Sigmoid colon (tissue), 7 donors: ENCODE measurements around the gene ARHGAP22. TPM values are rescaled to one million over a fixed set of nuclear protein-coding genes. Genes with fewer than 3 reads are reported as not detected.
"Not testable (repeated sequence)": the region's sequence is repeated elsewhere in the genome, so short reads cannot be mapped to it uniquely, and the experiment has no call there.

ENCODE experiments used
- DNase-seq: peaks from one replicate; pipeline ENCODE4 v3.0.0-alpha.2; 2019
- H3K27ac ChIP-seq, 4 donors: fragments of 200-600 bp; sonication (generic); one replicate each; pipeline ENCODE4 v1.5.1; 2016 to 2019; ENCODE audit warnings: mild to moderate bottlenecking in 1 of 4
- H3K27me3 ChIP-seq, 3 donors: fragments of 200-600 bp; sonication (generic); one replicate each; pipeline ENCODE4 v1.5.1; 2019; ENCODE audit warnings: mild to moderate bottlenecking in 1 of 3
- H3K36me3 ChIP-seq, 4 donors: fragments of 200-600 bp; sonication (generic); one replicate each; pipeline ENCODE4 v1.5.1; 2016 to 2019
- H3K4me1 ChIP-seq, 4 donors: fragments of 200-600 bp; sonication (generic); one replicate each; pipeline ENCODE4 v1.5.1; 2017 to 2019
- H3K4me3 ChIP-seq, 4 donors: fragments of 200-600 bp; sonication (generic); one replicate each; pipeline ENCODE4 v1.5.1; 2017 to 2019; ENCODE audit warnings: mild to moderate bottlenecking in 2 of 4, moderate library complexity in 1 of 4
- H3K9me3 ChIP-seq, 4 donors: fragments of 200-600 bp in 3 of 4; sonication (generic) in 3 of 4; one replicate each; pipeline versions ENCODE4 v1.5.1 to v1.6.1; 2013 to 2019
- CTCF ChIP-seq, 4 experiments: fragments of 450-650 bp in 3 of 4; fragments of 200-600 bp in 1 of 4; IDR thresholded peaks; one replicate each; pipeline ENCODE4 v1.5.1; 2016 to 2019; ENCODE audit warnings: antibody characterized with exemption in 4 of 4, mild to moderate bottlenecking in 3 of 4, moderate library complexity in 2 of 4
- EP300 ChIP-seq, 4 donors: sonication (generic); formaldehyde crosslinking; IDR thresholded peaks; one replicate each; pipeline ENCODE4 v1.6.1; 2017; ENCODE audit warnings: antibody characterized with exemption in 4 of 4
- POLR2A ChIP-seq, 2 donors: fragments of 450-650 bp; IDR thresholded peaks; one replicate each; pipeline ENCODE4 v1.6.1; 2016; ENCODE audit warnings: antibody characterized with exemption in 2 of 2, mild to moderate bottlenecking in 2 of 2, moderate library complexity in 2 of 2
- POLR2AphosphoS5 ChIP-seq, 4 donors: sonication (generic); formaldehyde crosslinking; IDR thresholded peaks; one replicate each; pipeline ENCODE4 v1.6.1; 2017; ENCODE audit warnings: antibody characterized with exemption in 4 of 4
- WGBS, 2 donors: extraction: QIAGEN DNeasy Blood & Tissue Kit; methylation state at CpG; one replicate each; pipeline ENCODE4 v1.1.7; 2013; 5-methylcytosine and 5-hydroxymethylcytosine counted together
- intact Hi-C: fragments of 100-400 bp; cut with DNase I; formaldehyde crosslinking; loops from one replicate; pipeline ENCODE4 v1.15.1; 2023
- polyA plus RNA-seq, 3 donors: library from polyadenylated mRNA; stranded (reverse); fragments of 200-250 nt; gene quantifications; one replicate each; pipeline ENCODE4 v1.2.3, GENCODE V29; 2013
- total RNA-seq, 4 donors: library from RNA; depleted of rRNA; stranded (reverse); fragments of >200 nt; gene quantifications; one replicate each; pipeline ENCODE4 v1.1.0, GENCODE V29; 2016
- donor health status: healthy with polysubstance abuse.
- donor health status: Bipolar disorder and iron deficiency.
- donor health status: healthy.

ARHGAP22 gene
- total and polyA plus RNA-seq, 7 donors, result 1.2 to 6.4 (median 3.1) TPM

- Histone ChIP-seq H3K4me3 (no peak overlapping the region), H3K27me3 (no peaks in the 10 kb centered on the region), H3K27ac (no peak overlapping the region), H3K36me3 (no peaks in the 10 kb centered on the region), H3K4me1 (no peaks in the 10 kb centered on the region), H3K9me3 (peaks cover 0 to 2% (median 0%) of the 10 kb centered on the region in 4 donors)
- TF ChIP-seq EP300 (IDR thresholded peaks at IDR 0.05) (no peak), POLR2AphosphoS5 (IDR thresholded peaks at IDR 0.05) (no peak), CTCF (IDR thresholded peaks at IDR 0.05) (no peak), POLR2A (IDR thresholded peaks at IDR 0.05) (no peak)
- 69 to 72% methylated on average over 1 of the region's 1 CpG for WGBS, 2 donors
- intact Hi-C loops, result no loop called here
- DNase-seq, result no peak
Observed at GRCh38 chr10:48645600-48645999, 40.7 kb upstream of the ARHGAP22 start.

- H3K4me1 ChIP-seq, H3K4me3 ChIP-seq, H3K36me3 ChIP-seq, H3K27me3 ChIP-seq, DNase-seq, H3K27ac ChIP-seq, H3K9me3 ChIP-seq, intact Hi-C loops: not testable (repeated sequence)
- WGBS, 2 donors, result 92 to 95% methylated on average over 4 of the region's 4 CpGs
Observed at GRCh38 chr10:48641099-48641690, 36.3 kb upstream of the ARHGAP22 start.

DNA sequence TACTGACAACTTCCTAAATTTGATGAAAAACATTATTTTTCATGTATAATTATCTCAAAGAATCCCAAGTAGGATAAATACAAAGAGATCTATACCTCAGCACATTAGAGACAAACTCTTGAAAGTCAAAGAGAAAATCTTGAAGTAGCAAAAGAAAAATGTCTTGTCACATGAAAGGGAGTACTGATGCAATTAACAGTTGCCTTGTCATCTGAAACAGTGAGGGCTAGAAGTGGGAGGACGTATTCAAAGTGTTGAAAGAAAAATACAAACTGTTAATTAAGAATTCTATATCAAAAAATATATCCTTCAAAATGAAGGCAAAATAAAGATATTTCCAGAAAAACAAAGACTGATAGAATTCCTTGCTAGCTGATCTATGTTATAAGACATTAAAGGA lies 35.5 kb upstream of the ARHGAP22 start:
- intact Hi-C loops, result no loop called here
- 69 to 83% methylated on average over 1 of the region's 1 CpG for WGBS, 2 donors
- Histone ChIP-seq H3K36me3 (no peaks in the 10 kb centered on the region), H3K9me3 (peaks cover 0 to 3% (median 1%) of the 10 kb centered on the region in 4 donors), H3K27ac (no peak overlapping the region), H3K4me1 (peaks cover 0 to 4% (median 1%) of the 10 kb centered on the region in 4 donors), H3K4me3 (no peak overlapping the region), H3K27me3 (no peaks in the 10 kb centered on the region)
- no peak for TF ChIP-seq POLR2AphosphoS5 (IDR thresholded peaks at IDR 0.05)
- TF ChIP-seq EP300 (IDR thresholded peaks at IDR 0.05), result no peak
- no peak for TF ChIP-seq POLR2A (IDR thresholded peaks at IDR 0.05)
- no peak for TF ChIP-seq CTCF (IDR thresholded peaks at IDR 0.05)
- DNase-seq, result no peak

DNA sequence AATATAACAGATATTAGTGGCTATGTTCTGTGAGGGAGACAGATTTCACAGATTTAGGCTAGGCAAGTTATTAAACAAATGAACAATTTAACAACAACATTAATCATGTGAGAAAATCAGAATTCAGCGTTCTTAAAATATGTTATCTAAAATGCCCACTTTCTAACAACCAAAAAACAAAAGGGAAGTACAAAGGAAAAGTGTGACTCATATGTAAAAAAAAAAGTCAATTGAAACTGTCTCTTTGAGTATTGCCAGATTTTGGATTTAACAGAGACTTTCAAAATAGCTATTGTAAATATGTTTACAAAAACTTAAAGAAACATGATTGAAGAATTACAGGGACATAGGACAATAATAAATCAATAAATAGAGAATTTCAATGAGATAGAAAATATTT lies 34.8 kb upstream of the ARHGAP22 start:
- peaks cover 0 to 10% (median 8%) of the 10 kb centered on the region in 4 donors for H3K4me1 ChIP-seq
- peaks cover 0 to 3% (median 1%) of the 10 kb centered on the region in 4 donors for H3K9me3 ChIP-seq
- H3K27me3 ChIP-seq, result no peaks in the 10 kb centered on the region
- intact Hi-C loops, result no loop called here
- DNase-seq, result no peak
- H3K36me3 ChIP-seq, result no peaks in the 10 kb centered on the region
- H3K4me3 ChIP-seq, result no peak overlapping the region
- 36 to 75% methylated on average over 1 of the region's 1 CpG for WGBS, 2 donors
- TF ChIP-seq CTCF (IDR thresholded peaks at IDR 0.05) (no peak), POLR2A (IDR thresholded peaks at IDR 0.05) (no peak), POLR2AphosphoS5 (IDR thresholded peaks at IDR 0.05) (no peak), EP300 (IDR thresholded peaks at IDR 0.05) (no peak)
- H3K27ac ChIP-seq, result no peak overlapping the region

- DNase-seq, result no peak
- H3K4me1 ChIP-seq, result peaks cover 0 to 13% (median 10%) of the 10 kb centered on the region in 4 donors
- H3K36me3 ChIP-seq, result no peaks in the 10 kb centered on the region
- no peak for TF ChIP-seq CTCF (IDR thresholded peaks at IDR 0.05)
- intact Hi-C loops, result no loop called here
- peaks cover 0 to 3% (median 1%) of the 10 kb centered on the region in 4 donors for H3K9me3 ChIP-seq
- H3K4me3 ChIP-seq, result no peak overlapping the region
- WGBS, 2 donors, result 80 to 81% methylated on average over 4 of the region's 4 CpGs
- H3K27ac ChIP-seq, result peak overlapping the region in 1 of 4 donors; percentile 2
- no peaks in the 10 kb centered on the region for H3K27me3 ChIP-seq
Observed at GRCh38 chr10:48638739-48639527, 34.1 kb upstream of the ARHGAP22 start.
